Upper lobe of left lung (tissue), 6 donors: ENCODE data around the gene FBXL22. TPM values are rescaled to one million over a fixed set of nuclear protein-coding genes. Genes with fewer than 3 reads are reported as not detected.

Experiments used
- ATAC-seq, 2 donors: fragments of 200-7000 bp; cut with Tn5 transposase; one replicate each; pipeline ENCODE4 v1.9.1; 2022; ENCODE audit warnings: mild to moderate bottlenecking in 2 of 2, moderate library complexity in 2 of 2; ENCODE audit not compliant: low FRiP score in 2 of 2
- DNase-seq, 2 donors: peaks; one replicate each; pipeline ENCODE4 v3.0.0-alpha.2; 2019 to 2020
- H3K27ac ChIP-seq, 4 donors: fragments of 200-600 bp; sonication (generic); one replicate each; pipeline ENCODE4 v1.5.1; 2016 to 2019
- H3K27me3 ChIP-seq, 4 donors: fragments of 200-600 bp; sonication (generic); one replicate each; pipeline ENCODE4 v1.5.1; 2017 to 2019
- H3K36me3 ChIP-seq, 4 donors: fragments of 200-600 bp; sonication (generic); one replicate each; pipeline ENCODE4 v1.5.1; 2016 to 2019
- H3K4me1 ChIP-seq, 4 donors: fragments of 200-600 bp; sonication (generic); one replicate each; pipeline ENCODE4 v1.5.1; 2018 to 2019
- H3K4me3 ChIP-seq, 4 donors: fragments of 200-600 bp; sonication (generic); one replicate each; pipeline ENCODE4 v1.5.1; 2017 to 2019; ENCODE audit warnings: mild to moderate bottlenecking in 2 of 4, moderate library complexity in 1 of 4
- H3K9me3 ChIP-seq, 4 donors: fragments of 200-600 bp; sonication (generic); one replicate each; pipeline ENCODE4 v1.5.1; 2018 to 2019
- EP300 ChIP-seq, 4 donors: sonication (generic); formaldehyde crosslinking; IDR thresholded peaks; one replicate each; pipeline ENCODE4 v1.5.1; 2017; ENCODE audit warnings: antibody characterized with exemption in 4 of 4, control low read depth in 2 of 4
- POLR2A ChIP-seq, 4 donors: fragments of 450-650 bp; IDR thresholded peaks; one replicate each; pipeline ENCODE4 v1.5.1; 2016 to 2017; ENCODE audit warnings: antibody characterized with exemption in 4 of 4, mild to moderate bottlenecking in 2 of 4
- POLR2AphosphoS5 ChIP-seq, 2 donors: sonication (generic); formaldehyde crosslinking; IDR thresholded peaks; one replicate each; pipeline ENCODE4 v1.5.1; 2017; ENCODE audit warnings: antibody characterized with exemption in 2 of 2
- WGBS, 2 donors: methylation state at CpG; one replicate each; pipeline ENCODE4 v1.1.5; 2017 to 2018; 5-methylcytosine and 5-hydroxymethylcytosine counted together
- total RNA-seq, 6 donors: library from RNA; depleted of rRNA in 4 of 6; stranded (reverse); fragments of >200 nt in 4 of 6; gene quantifications; one replicate each; pipeline versions ENCODE4 v1.1.0 to v1.2.1, GENCODE V29; 2016 to 2021
- TF ChIP-seq, protein P1 (sequence below), 6 experiments: fragments of 450-650 bp in 4 of 6; fragments of 200-600 bp in 2 of 6; sonication (generic) in 2 of 6; IDR thresholded peaks; one replicate each; pipeline ENCODE4 v1.5.1; 2016 to 2019; ENCODE audit warnings: antibody characterized with exemption in 6 of 6
- donor health status: DM: no; HTN: no; CAD: no; lungs with moderate emphysema.
- donor health status: DM: no; HTN: yes; CAD: no; lungs with severe emphysema.

FBXL22 gene
- total RNA-seq, 6 donors from 2014 or later, result 1.1 to 2.0 (median 1.8) TPM; not detected in 2

DNA sequence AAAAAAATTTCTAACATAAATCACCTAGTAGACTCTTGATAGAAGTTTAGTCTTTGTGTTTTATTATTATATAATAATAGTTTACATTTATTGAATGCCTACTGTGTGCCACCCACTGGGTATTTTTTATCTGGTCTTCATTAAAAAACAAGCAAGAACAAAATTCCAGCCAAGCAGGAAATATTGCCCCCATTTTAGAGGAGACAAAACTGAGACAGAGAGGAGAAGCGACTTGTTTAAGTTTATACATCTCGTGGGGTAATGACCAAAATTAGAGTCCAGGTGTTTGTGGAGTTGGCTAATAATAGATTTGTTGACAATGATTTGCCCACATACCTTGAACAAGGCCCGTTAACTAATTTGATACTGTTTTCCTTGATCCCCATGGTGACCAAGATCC is 33.1 kb upstream of the FBXL22 start:
- Histone ChIP-seq H3K4me3 (no peak overlapping the region), H3K27ac (no peak overlapping the region), H3K9me3 (no peaks in the 10 kb centered on the region), H3K36me3 (peaks cover 15 to 91% (median 46%) of the 10 kb centered on the region in 4 donors), H3K4me1 (no peaks in the 10 kb centered on the region), H3K27me3 (no peaks in the 10 kb centered on the region)
- ATAC-seq (no peak), DNase-seq (no peak)
- TF ChIP-seq, protein P1, sequence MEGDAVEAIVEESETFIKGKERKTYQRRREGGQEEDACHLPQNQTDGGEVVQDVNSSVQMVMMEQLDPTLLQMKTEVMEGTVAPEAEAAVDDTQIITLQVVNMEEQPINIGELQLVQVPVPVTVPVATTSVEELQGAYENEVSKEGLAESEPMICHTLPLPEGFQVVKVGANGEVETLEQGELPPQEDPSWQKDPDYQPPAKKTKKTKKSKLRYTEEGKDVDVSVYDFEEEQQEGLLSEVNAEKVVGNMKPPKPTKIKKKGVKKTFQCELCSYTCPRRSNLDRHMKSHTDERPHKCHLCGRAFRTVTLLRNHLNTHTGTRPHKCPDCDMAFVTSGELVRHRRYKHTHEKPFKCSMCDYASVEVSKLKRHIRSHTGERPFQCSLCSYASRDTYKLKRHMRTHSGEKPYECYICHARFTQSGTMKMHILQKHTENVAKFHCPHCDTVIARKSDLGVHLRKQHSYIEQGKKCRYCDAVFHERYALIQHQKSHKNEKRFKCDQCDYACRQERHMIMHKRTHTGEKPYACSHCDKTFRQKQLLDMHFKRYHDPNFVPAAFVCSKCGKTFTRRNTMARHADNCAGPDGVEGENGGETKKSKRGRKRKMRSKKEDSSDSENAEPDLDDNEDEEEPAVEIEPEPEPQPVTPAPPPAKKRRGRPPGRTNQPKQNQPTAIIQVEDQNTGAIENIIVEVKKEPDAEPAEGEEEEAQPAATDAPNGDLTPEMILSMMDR (IDR thresholded peaks at IDR 0.05), result no peak
- TF ChIP-seq POLR2A (IDR thresholded peaks at IDR 0.05) (no peak), POLR2AphosphoS5 (IDR thresholded peaks at IDR 0.05) (no peak), EP300 (IDR thresholded peaks at IDR 0.05) (no peak)
- 35 to 82% methylated on average over 3 of the region's 3 CpGs for WGBS, 2 donors

DNA sequence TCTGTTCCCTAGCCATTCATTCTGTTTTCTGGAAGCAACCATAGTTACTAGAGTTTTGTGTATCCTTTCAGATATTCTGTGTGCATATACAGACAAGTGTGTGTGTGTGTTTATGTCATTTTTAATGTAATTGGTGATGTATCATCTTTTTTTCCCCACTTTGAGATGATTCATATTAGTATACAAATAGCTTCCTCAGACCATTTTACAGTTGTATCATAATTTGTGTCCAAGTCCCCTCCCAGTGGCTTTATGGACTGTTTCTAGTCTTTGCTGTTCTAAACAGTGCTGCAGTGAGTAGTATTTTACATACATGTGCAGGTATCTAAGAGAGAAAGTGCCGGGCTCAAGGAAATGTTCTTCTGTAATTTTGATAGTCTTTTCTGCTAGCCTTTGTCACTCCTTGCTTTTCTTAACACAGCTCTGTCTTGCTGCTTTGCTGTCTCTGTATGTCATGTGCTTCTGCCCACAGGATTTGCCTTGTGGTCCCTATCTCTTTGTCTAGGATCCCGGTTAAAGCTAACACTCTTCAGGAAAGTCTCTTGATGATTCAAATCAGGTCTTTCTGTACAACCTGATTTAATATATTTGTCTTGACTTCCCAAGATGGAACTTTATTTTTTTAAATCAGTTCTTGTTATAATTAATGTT is 31.5 kb upstream of the FBXL22 start:
- H3K27me3 ChIP-seq, result no peaks in the 10 kb centered on the region
- no peaks in the 10 kb centered on the region for H3K4me1 ChIP-seq
- no peaks in the 10 kb centered on the region for H3K9me3 ChIP-seq
- TF ChIP-seq, protein P1 (IDR thresholded peaks at IDR 0.05), result no peak
- TF ChIP-seq POLR2AphosphoS5 (IDR thresholded peaks at IDR 0.05) (no peak), EP300 (IDR thresholded peaks at IDR 0.05) (no peak), POLR2A (IDR thresholded peaks at IDR 0.05) (no peak)
- ATAC-seq (no peak), DNase-seq (no peak)
- H3K4me3 ChIP-seq, result no peak overlapping the region
- no peak overlapping the region for H3K27ac ChIP-seq
- peaks cover 18 to 89% (median 49%) of the 10 kb centered on the region in 4 donors for H3K36me3 ChIP-seq
- 91 to 96% methylated on average over 2 of the region's 2 CpGs for WGBS, 2 donors

DNA sequence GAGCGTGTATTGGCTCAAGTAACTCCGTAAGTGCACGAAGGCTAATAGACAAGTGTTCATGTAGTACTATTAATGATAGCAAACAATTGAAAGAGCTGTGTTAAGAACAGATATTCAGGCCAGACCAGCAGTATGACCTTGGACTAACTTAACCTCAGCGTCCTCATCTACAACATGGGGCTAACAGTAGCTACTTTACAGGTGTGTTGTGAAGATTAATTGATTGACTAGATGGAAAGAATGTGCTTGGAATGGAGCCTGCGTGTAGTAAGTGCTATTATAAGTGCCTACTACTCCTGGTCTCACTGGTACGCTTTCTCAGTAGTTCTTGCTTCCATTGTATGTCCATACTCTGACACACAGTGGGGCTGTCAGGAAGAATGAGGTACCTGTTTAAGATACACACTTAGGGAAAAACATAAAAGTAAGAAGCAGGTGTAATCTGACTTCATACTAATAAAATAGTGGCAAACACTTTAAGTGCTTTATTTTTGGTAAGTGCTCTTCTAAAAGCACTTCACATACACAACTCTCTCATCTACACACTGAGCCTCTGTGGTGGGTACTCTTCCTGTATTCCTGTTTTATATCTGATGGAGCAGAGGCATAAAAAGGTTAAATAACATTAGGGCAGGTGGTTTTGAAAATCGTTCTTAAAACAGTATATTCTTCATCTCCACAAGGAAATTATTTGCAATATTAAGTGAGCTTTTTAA is 24.3 kb upstream of the FBXL22 start:
- peak overlapping the region in 1 of 4 donors; percentile 21 for H3K27ac ChIP-seq
- no peak for TF ChIP-seq POLR2AphosphoS5 (IDR thresholded peaks at IDR 0.05)
- TF ChIP-seq EP300 (IDR thresholded peaks at IDR 0.05), result no peak
- TF ChIP-seq, protein P1 (IDR thresholded peaks at IDR 0.05), result no peak
- no peak for TF ChIP-seq POLR2A (IDR thresholded peaks at IDR 0.05)
- no peaks in the 10 kb centered on the region for H3K9me3 ChIP-seq
- no peak for DNase-seq
- no peak for ATAC-seq
- WGBS, 2 donors, result 64 to 71% methylated on average over 7 of the region's 7 CpGs
- H3K36me3 ChIP-seq, result peaks cover 3 to 91% (median 23%) of the 10 kb centered on the region in 4 donors
- no peak overlapping the region for H3K4me3 ChIP-seq
- peaks cover 0 to 11% (median 0%) of the 10 kb centered on the region in 4 donors for H3K4me1 ChIP-seq
- H3K27me3 ChIP-seq, result no peaks in the 10 kb centered on the region

DNA sequence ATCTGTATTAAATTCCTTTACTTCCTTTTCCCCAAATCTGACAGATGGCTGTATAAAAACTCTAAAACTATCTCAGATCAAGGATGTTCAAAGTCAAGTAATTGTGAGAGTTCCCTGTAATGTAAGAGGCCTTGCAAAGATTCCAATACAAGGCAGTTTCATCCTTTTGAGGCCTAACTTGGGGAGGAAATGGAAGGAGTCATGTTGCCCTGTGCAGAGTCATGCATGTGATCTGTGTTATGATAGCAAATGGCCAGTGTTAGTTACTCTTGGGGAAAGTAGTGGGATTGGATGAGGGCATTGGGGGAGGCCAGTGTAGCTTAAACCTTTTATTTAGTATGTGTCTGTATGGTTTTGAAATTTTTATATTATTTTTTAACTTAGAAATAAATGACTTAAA is 23.7 kb upstream of the FBXL22 start:
- DNase-seq (no peak), ATAC-seq (no peak)
- TF ChIP-seq POLR2AphosphoS5 (IDR thresholded peaks at IDR 0.05) (no peak), POLR2A (IDR thresholded peaks at IDR 0.05) (no peak), EP300 (IDR thresholded peaks at IDR 0.05) (no peak)
- TF ChIP-seq, protein P1 (IDR thresholded peaks at IDR 0.05), result no peak
- Histone ChIP-seq H3K36me3 (peaks cover 3 to 85% (median 22%) of the 10 kb centered on the region in 4 donors), H3K27me3 (no peaks in the 10 kb centered on the region), H3K4me3 (no peak overlapping the region), H3K9me3 (no peaks in the 10 kb centered on the region), H3K4me1 (peaks cover 0 to 11% (median 0%) of the 10 kb centered on the region in 4 donors), H3K27ac (no peak overlapping the region)
